Cardiac muscle cell (in vitro differentiated cells and primary cell): ENCODE measurements around the gene IQGAP2. TPM values are rescaled to one million over a fixed set of nuclear protein-coding genes. Genes with fewer than 3 reads are reported as not detected.

Experiments used
- DNase-seq, 2 donors: peaks; one replicate each; pipeline versions ENCODE4 v3.0.0 to v3.0.0-alpha.2; 2010 to 2017; ENCODE audit warnings: low read depth in 1 of 2, low spot score in 1 of 2
- H3K27ac ChIP-seq: fragments of 200-600 bp; sonication (generic); 2 replicates; pipeline ENCODE4 v1.5.1; 2016
- H3K27me3 ChIP-seq: fragments of 200-600 bp; sonication (generic); 2 replicates; pipeline ENCODE4 v1.6.0; 2016; ENCODE audit warnings: control low read depth
- H3K36me3 ChIP-seq: fragments of 200-600 bp; sonication (generic); 2 replicates; pipeline ENCODE4 v1.5.1; 2016; ENCODE audit warnings: control low read depth
- H3K4me1 ChIP-seq: fragments of 200-600 bp; sonication (generic); 2 replicates; pipeline ENCODE4 v1.8.1; 2017; ENCODE audit warnings: low read depth, mild to moderate bottlenecking, mixed run types
- H3K4me3 ChIP-seq: fragments of 200-600 bp; sonication (generic); 2 replicates; pipeline ENCODE4 v1.5.1; 2016; ENCODE audit warnings: mild to moderate bottlenecking
- H3K9me3 ChIP-seq: fragments of 200-600 bp; sonication (generic); 2 replicates; pipeline ENCODE4 v1.5.1; 2017; ENCODE audit warnings: low read depth, mild to moderate bottlenecking, control low read depth
- polyA plus RNA-seq: library from polyadenylated mRNA; unstranded; fragments of >200 nt; fragmentation: Nextera tagmentation; extraction: Ambion mirVana; gene quantifications from 2 replicates; pipeline ENCODE4 v1.2.1, GENCODE V29; 2016
- total RNA-seq: library from RNA; depleted of rRNA; stranded (reverse); fragments of >200 nt; gene quantifications from 2 replicates; pipeline ENCODE4 v1.2.3, GENCODE V29; 2016
- TF ChIP-seq, protein P1 (sequence below): IDR thresholded peaks from 2 replicates; pipeline ENCODE4 v1.5.1; 2012; ENCODE audit warnings: low read depth, mild to moderate bottlenecking, low read length

IQGAP2 gene
- total and polyA plus RNA-seq, 2 experiments from 2014 or later: 4.1 to 10.8 TPM

DNA sequence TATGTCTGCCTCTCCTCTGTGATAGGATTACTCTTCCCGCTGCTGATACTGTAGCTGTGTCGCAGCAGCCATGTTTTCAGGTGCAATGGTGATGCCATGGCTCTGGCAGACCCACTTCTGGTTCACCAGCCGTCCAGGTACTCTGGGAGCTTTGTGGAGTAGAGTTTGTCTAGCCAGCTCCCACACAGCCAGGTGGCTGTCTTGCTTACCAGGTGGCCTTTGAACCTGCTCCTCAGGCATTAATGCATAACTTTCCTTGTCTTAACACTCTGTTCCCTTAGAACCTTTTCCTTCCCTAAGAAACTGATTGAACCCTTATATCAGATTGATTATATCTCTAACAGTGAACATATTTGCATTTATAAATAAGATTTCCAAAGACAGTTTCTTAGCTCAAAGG lies 177.9 kb downstream of the IQGAP2 start:
- H3K9me3 ChIP-seq: no peaks in the 10 kb centered on the region

GRCh38 chr5:76582230-76583162 lies 179.4 kb downstream of the IQGAP2 start:
- Histone ChIP-seq H3K27me3 (no peaks in the 10 kb centered on the region), H3K9me3 (no peaks in the 10 kb centered on the region), H3K36me3 (no peaks in the 10 kb centered on the region), H3K4me3 (no peak overlapping the region), H3K4me1 (no peaks in the 10 kb centered on the region), H3K27ac (no peak overlapping the region)
- TF ChIP-seq, protein P1, sequence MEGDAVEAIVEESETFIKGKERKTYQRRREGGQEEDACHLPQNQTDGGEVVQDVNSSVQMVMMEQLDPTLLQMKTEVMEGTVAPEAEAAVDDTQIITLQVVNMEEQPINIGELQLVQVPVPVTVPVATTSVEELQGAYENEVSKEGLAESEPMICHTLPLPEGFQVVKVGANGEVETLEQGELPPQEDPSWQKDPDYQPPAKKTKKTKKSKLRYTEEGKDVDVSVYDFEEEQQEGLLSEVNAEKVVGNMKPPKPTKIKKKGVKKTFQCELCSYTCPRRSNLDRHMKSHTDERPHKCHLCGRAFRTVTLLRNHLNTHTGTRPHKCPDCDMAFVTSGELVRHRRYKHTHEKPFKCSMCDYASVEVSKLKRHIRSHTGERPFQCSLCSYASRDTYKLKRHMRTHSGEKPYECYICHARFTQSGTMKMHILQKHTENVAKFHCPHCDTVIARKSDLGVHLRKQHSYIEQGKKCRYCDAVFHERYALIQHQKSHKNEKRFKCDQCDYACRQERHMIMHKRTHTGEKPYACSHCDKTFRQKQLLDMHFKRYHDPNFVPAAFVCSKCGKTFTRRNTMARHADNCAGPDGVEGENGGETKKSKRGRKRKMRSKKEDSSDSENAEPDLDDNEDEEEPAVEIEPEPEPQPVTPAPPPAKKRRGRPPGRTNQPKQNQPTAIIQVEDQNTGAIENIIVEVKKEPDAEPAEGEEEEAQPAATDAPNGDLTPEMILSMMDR: no peak
- DNase-seq: peak in 1 of 2 donors; percentile 42

More for the DNA sequence above, 177.9 kb downstream of the IQGAP2 start:
- TF ChIP-seq, protein P1: no peak
- H3K27me3 ChIP-seq: no peaks in the 10 kb centered on the region
- H3K36me3 ChIP-seq: no peaks in the 10 kb centered on the region
- H3K4me3 ChIP-seq: no peak overlapping the region
- H3K4me1 ChIP-seq: no peaks in the 10 kb centered on the region
- H3K27ac ChIP-seq: no peak overlapping the region
- no peak for DNase-seq

GRCh38 chr5:76583163-76584047 lies 180.3 kb downstream of the IQGAP2 start:
- no peaks in the 10 kb centered on the region for H3K4me1 ChIP-seq
- H3K27me3 ChIP-seq: no peaks in the 10 kb centered on the region
- no peaks in the 10 kb centered on the region for H3K36me3 ChIP-seq
- TF ChIP-seq, protein P1: peak; percentile 50
- no peaks in the 10 kb centered on the region for H3K9me3 ChIP-seq
- DNase-seq: peak in 1 of 2 donors; percentile 43
- no peak overlapping the region for H3K4me3 ChIP-seq
- no peak overlapping the region for H3K27ac ChIP-seq

- H3K27ac ChIP-seq: no peak overlapping the region
- H3K4me3 ChIP-seq: no peak overlapping the region
- no peaks in the 10 kb centered on the region for H3K4me1 ChIP-seq
- no peaks in the 10 kb centered on the region for H3K9me3 ChIP-seq
- H3K36me3 ChIP-seq: no peaks in the 10 kb centered on the region
- TF ChIP-seq, protein P1: no peak
- no peaks in the 10 kb centered on the region for H3K27me3 ChIP-seq
- DNase-seq: no peak
Measured at GRCh38 chr5:76585783-76586217, 182.7 kb downstream of the IQGAP2 start.

- TF ChIP-seq, protein P1: no peak
- Histone ChIP-seq H3K9me3 (no peaks in the 10 kb centered on the region), H3K27me3 (no peaks in the 10 kb centered on the region), H3K36me3 (no peaks in the 10 kb centered on the region), H3K4me3 (no peak overlapping the region), H3K4me1 (no peaks in the 10 kb centered on the region), H3K27ac (no peak overlapping the region)
- DNase-seq: no peak
Measured at GRCh38 chr5:76586531-76586930, 183.4 kb downstream of the IQGAP2 start.
